Measurements from ENCODE around the gene TXNDC11.

The TXNDC11 gene

DNA sequence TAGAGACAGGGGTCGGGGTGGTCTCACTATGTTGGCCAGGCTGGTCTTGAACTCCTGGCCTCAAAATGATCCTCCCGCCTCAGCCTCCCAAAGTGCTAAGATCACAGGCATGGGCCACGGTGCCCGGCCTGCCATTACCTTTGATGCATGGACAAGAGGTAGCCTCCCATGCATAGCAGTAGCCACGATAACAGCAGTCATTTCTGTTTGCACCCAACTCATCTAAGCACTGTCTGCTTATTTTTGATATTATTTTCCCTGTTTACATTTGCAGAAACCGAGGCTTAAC is 111.9 kb downstream of the TXNDC11 start:
- no peak for DNase-seq (ENCODE audit: low spot score)

DNA sequence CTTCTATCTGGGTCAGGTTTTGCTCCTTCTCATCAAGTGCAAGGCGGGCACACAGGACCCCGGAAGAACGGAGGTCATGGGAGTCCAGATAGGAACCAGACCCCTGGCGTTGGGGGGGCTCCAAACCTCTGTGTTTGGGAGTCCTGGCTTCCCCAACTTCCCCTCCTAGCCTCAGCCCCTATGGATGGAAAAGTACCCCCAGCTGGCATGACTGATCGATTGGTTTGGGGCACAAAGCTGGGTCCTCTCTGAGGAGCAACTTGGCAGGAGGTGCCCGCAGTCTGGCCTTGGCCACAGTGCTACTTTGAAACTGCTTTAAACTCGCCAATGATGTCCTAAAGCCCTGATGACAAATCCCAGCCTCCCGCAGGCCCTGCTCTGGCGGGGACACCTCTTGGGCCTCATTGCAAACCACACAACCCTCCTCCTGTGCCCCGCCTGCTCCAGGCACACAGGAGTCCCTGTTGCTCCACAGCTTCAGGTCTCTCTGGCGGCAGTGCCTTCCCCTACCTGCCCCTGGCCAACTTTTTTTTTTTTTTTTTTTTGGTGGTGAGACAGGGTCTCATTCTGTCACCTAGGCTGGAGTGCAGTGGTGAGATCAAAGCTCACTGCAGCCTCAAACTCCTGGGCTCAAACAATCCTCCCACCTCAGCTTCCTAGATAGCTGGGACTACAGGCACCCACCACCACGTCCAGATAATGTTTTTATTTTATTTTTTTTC is 112.5 kb downstream of the TXNDC11 start:
- no peak for DNase-seq (ENCODE audit: low spot score)

Measured in kidney tubule cell (primary cell).